ENCODE data around the gene NAB2.

- TF ChIP-seq, protein P1, sequence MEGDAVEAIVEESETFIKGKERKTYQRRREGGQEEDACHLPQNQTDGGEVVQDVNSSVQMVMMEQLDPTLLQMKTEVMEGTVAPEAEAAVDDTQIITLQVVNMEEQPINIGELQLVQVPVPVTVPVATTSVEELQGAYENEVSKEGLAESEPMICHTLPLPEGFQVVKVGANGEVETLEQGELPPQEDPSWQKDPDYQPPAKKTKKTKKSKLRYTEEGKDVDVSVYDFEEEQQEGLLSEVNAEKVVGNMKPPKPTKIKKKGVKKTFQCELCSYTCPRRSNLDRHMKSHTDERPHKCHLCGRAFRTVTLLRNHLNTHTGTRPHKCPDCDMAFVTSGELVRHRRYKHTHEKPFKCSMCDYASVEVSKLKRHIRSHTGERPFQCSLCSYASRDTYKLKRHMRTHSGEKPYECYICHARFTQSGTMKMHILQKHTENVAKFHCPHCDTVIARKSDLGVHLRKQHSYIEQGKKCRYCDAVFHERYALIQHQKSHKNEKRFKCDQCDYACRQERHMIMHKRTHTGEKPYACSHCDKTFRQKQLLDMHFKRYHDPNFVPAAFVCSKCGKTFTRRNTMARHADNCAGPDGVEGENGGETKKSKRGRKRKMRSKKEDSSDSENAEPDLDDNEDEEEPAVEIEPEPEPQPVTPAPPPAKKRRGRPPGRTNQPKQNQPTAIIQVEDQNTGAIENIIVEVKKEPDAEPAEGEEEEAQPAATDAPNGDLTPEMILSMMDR (IDR thresholded peaks at IDR 0.05) = no peak
- no peak for TF ChIP-seq POLR2A (IDR thresholded peaks at IDR 0.05)
Measured at GRCh38 chr12:57090490-57090889, 1.6 kb downstream of the NAB2 start.

All from thyroid gland (tissue), 4 donors.